ENCODE data around the gene MAFG. TPM values are rescaled to one million over a fixed set of nuclear protein-coding genes. Genes with fewer than 3 reads are reported as not detected.

The MAFG gene
- 23.8 to 45.5 TPM (median 38.0 TPM) in 5 replicates for total RNA-seq (2022; extraction: Qiagen RNA extraction; ENCODE audit: low read depth)

GRCh38 chr17:81927653-81928543 is at the start of gene MAFG:
MAFG (minus strand) TSS chr17:81927735; CDS start chr17:81923185, 4,550 bp downstream.

GRCh38 chr17:81961087-81961511 is 33.6 kb upstream of the MAFG start, which contains the start of gene NOTUM:
NOTUM (minus strand) TSS chr17:81961187; CDS start chr17:81960909, 278 bp downstream.

GRCh38 chr17:81947189-81947588 is 19.7 kb upstream of the MAFG start, which contains the start of gene MYADML2:
MYADML2 (minus strand) TSS chr17:81947233; CDS start chr17:81941741, 5,492 bp downstream.

DNA sequence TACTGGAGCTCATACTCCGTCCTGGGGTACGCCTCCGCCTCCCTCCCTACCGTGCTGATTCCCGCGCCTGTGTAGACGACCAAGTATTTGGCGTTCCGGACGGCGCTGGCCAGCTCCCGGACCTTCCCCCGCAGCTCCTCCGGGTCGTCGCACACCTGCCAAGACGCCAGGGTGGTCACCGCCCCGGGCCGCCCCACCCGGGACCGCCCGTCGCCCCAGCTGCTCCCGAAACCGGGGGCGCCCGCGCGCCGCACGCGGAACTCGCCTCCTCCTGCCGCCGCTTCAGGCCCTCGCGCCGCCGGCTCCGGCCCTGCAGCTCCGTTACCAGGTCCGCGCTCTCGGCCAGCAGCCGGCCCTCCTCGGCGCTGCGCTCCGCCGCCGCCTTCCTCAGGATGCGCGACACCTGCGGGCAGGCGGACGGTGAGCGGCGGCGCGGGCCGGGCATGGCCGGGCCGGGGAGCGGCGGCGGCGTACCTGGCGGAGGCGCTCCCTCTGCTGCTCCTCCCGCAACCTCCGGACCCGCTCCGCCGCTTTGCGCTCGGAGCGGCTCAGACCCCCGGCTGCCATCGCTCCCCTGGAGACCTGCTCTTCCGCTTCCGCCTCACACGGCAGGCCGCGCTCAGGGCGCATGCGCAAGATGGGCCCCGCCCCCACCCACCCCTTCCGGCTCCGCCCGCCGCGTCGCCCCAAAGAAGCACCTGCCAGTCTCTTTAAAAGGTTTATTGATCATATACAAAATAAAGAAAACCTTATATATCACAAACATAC is 9.8 kb downstream of the MAFG start, which contains the start of gene SIRT7:
Gene SIRT7, minus strand, starts transcription at position 612 of the 768 bp plus-strand sequence. Its CDS starts 45 bp downstream, at position 567.

GRCh38 chr17:81911277-81911961 is 16.1 kb downstream of the MAFG start, which contains the start of gene PCYT2:
PCYT2 (minus strand) TSS chr17:81911399; CDS start chr17:81911355, 44 bp downstream.

GRCh38 chr17:81902023-81902652 is 25.4 kb downstream of the MAFG start, which contains the start of gene NPB:
NPB (plus strand) TSS chr17:81902238; CDS start chr17:81902278, 40 bp downstream.

DNA sequence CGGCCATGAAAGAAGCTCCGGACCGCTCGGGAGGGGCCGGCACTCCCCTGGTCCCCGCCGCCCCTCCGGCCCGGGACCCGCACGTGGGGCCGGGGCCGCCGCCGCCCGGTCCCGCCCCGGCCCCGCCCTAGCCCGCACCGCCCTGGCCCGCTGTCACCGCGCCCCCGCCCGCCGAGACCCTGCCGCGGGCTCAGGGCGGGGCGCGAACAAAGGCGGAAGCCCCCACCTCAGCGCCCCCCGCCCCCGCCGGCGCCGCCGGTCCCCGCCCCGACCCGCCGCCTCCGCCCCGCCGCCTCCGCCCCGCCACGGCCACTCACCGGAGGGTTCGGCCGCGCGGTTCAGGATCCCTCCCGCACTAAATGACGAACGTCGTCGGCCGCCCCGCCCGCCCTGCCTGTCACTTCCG is 56.6 kb downstream of the MAFG start, which contains the start of gene ARHGDIA:
Gene ARHGDIA, minus strand, starts transcription at position 357 of the 406 bp plus-strand sequence. CDS start 1,407 bp downstream, outside the sequence.

Other genes with a start within 250 kb of the MAFG start
- 42.5 to 51.4 TPM (median 49.4 TPM) in 5 replicates for gene ARL16, start 243.9 kb downstream of the MAFG start, total RNA-seq (2022; extraction: Qiagen RNA extraction; ENCODE audit: low read depth)
- gene HGS, start 243.7 kb downstream of the MAFG start, total RNA-seq (2022; extraction: Qiagen RNA extraction; ENCODE audit: low read depth): 133 to 232 TPM (median 219 TPM) in 5 replicates
- 187 to 318 TPM (median 295 TPM) in 5 replicates for gene MRPL12, start 224.4 kb downstream of the MAFG start, total RNA-seq (2022; extraction: Qiagen RNA extraction; ENCODE audit: low read depth)
- gene SLC25A10, start 215.5 kb downstream of the MAFG start, total RNA-seq (2022; extraction: Qiagen RNA extraction; ENCODE audit: low read depth): 20.2 to 48.4 TPM (median 42.0 TPM) in 5 replicates
- 0.11 to 0.52 TPM (median 0.31 TPM) in 4 of 5 replicates, not detected in the other for gene GCGR, start 123.6 kb downstream of the MAFG start, total RNA-seq (2022; extraction: Qiagen RNA extraction; ENCODE audit: low read depth)
- 70.3 to 110 TPM (median 93.6 TPM) in 5 replicates for gene MCRIP1, start 94.4 kb downstream of the MAFG start, total RNA-seq (2022; extraction: Qiagen RNA extraction; ENCODE audit: low read depth)
- gene PPP1R27, start 92.7 kb downstream of the MAFG start, total RNA-seq (2022; extraction: Qiagen RNA extraction; ENCODE audit: low read depth): 0.15 TPM in 1 of 5 replicates, not detected in the others
- 698 to 774 TPM (median 714 TPM) in 5 replicates for gene P4HB, start 67.2 kb downstream of the MAFG start, total RNA-seq (2022; extraction: Qiagen RNA extraction; ENCODE audit: low read depth)
- gene ARHGDIA, start 56.4 kb downstream of the MAFG start, total RNA-seq (2022; extraction: Qiagen RNA extraction; ENCODE audit: low read depth): 606 to 641 TPM (median 628 TPM) in 5 replicates
- gene ALYREF, start 36.1 kb downstream of the MAFG start, total RNA-seq (2022; extraction: Qiagen RNA extraction; ENCODE audit: low read depth): 164 to 260 TPM (median 251 TPM) in 5 replicates
- gene ANAPC11, start 36.0 kb downstream of the MAFG start, total RNA-seq (2022; extraction: Qiagen RNA extraction; ENCODE audit: low read depth): 168 to 294 TPM (median 269 TPM) in 5 replicates
- 0.44 to 0.65 TPM (median 0.58 TPM) in 4 of 5 replicates, not detected in the other for gene NPB, start 25.5 kb downstream of the MAFG start, total RNA-seq (2022; extraction: Qiagen RNA extraction; ENCODE audit: low read depth)
- gene PCYT2, start 16.3 kb downstream of the MAFG start, total RNA-seq (2022; extraction: Qiagen RNA extraction; ENCODE audit: low read depth): 14.4 to 18.1 TPM (median 16.1 TPM) in 5 replicates
- 26.8 to 48.2 TPM (median 44.3 TPM) in 5 replicates for gene SIRT7, start 9.6 kb downstream of the MAFG start, total RNA-seq (2022; extraction: Qiagen RNA extraction; ENCODE audit: low read depth)
- gene PYCR1, start 9.6 kb upstream of the MAFG start, total RNA-seq (2022; extraction: Qiagen RNA extraction; ENCODE audit: low read depth): 45.0 to 90.7 TPM (median 84.5 TPM) in 5 replicates
- gene MYADML2, start 19.5 kb upstream of the MAFG start, total RNA-seq (2022; extraction: Qiagen RNA extraction; ENCODE audit: low read depth): not detected in 5 replicates
- 0.29 to 0.66 TPM (median 0.49 TPM) in 4 of 5 replicates, not detected in the other for gene NOTUM, start 33.5 kb upstream of the MAFG start, total RNA-seq (2022; extraction: Qiagen RNA extraction; ENCODE audit: low read depth)
- gene ASPSCR1, start 49.9 kb upstream of the MAFG start, total RNA-seq (2022; extraction: Qiagen RNA extraction; ENCODE audit: low read depth): 16.0 to 28.1 TPM (median 27.1 TPM) in 5 replicates
- 139 to 201 TPM (median 179 TPM) in 5 replicates for gene CENPX, start 95.1 kb upstream of the MAFG start, total RNA-seq (2022; extraction: Qiagen RNA extraction; ENCODE audit: low read depth)
- gene LRRC45, start 95.6 kb upstream of the MAFG start, total RNA-seq (2022; extraction: Qiagen RNA extraction; ENCODE audit: low read depth): 8.8 to 17.9 TPM (median 15.3 TPM) in 5 replicates
- 21.9 to 40.8 TPM (median 38.8 TPM) in 5 replicates for gene RAC3, start 103.9 kb upstream of the MAFG start, total RNA-seq (2022; extraction: Qiagen RNA extraction; ENCODE audit: low read depth)
- 57.4 to 102 TPM (median 94.1 TPM) in 5 replicates for gene DCXR, start 110.0 kb upstream of the MAFG start, total RNA-seq (2022; extraction: Qiagen RNA extraction; ENCODE audit: low read depth)
- gene RFNG, start 124.1 kb upstream of the MAFG start, total RNA-seq (2022; extraction: Qiagen RNA extraction; ENCODE audit: low read depth): 13.5 to 28.2 TPM (median 22.6 TPM) in 5 replicates
- gene GPS1, start 124.2 kb upstream of the MAFG start, total RNA-seq (2022; extraction: Qiagen RNA extraction; ENCODE audit: low read depth): 77.3 to 147 TPM (median 138 TPM) in 5 replicates
- 66.4 to 156 TPM (median 150 TPM) in 5 replicates for gene DUS1L, start 138.1 kb upstream of the MAFG start, total RNA-seq (2022; extraction: Qiagen RNA extraction; ENCODE audit: low read depth)
- 63.0 to 155 TPM (median 144 TPM) in 5 replicates for gene FASN, start 170.5 kb upstream of the MAFG start, total RNA-seq (2022; extraction: Qiagen RNA extraction; ENCODE audit: low read depth)

All from A549 treated with ZK216348 at 1 μM for 4 hours (cell line).